GM10266 (cell line): ENCODE data around the gene TUBGCP3.

ENCODE experiments used
- DNase-seq: peaks from one replicate; pipeline ENCODE4 v3.0.0; 2012; ENCODE audit errors: extremely low spot score
- CTCF ChIP-seq: IDR thresholded peaks from 2 replicates; pipeline ENCODE4 v1.5.1; 2012; ENCODE audit warnings: mild to moderate bottlenecking, low read depth; ENCODE audit not compliant: control insufficient read depth, insufficient read depth; ENCODE audit errors: missing control alignments

The TUBGCP3 gene

GRCh38 chr13:112462408-112462807 lies 125.5 kb downstream of the TUBGCP3 start:
- TF ChIP-seq CTCF, result no peak
- no peak for DNase-seq

GRCh38 chr13:112457485-112457884 lies 130.5 kb downstream of the TUBGCP3 start:
- no peak for DNase-seq
- TF ChIP-seq CTCF, result no peak

- no peak for DNase-seq
- no peak for TF ChIP-seq CTCF
These were observed 130.9 kb downstream of the TUBGCP3 start for GRCh38 chr13:112457081-112457480.

- TF ChIP-seq CTCF, result no peak
- DNase-seq, result no peak
These were observed 131.6 kb downstream of the TUBGCP3 start for GRCh38 chr13:112456138-112457056.

GRCh38 chr13:112455476-112456059 lies 132.4 kb downstream of the TUBGCP3 start:
- TF ChIP-seq CTCF, result no peak
- DNase-seq, result no peak

GRCh38 chr13:112454648-112455334 lies 133.2 kb downstream of the TUBGCP3 start:
- TF ChIP-seq CTCF, result no peak
- DNase-seq, result no peak
